Activated CD4-positive, alpha-beta memory T cell treated with anti-CD3 and anti-CD28 coated beads for 36 hours (primary cell): Measurements from ENCODE around the gene LRP3. TPM values are rescaled to one million over a fixed set of nuclear protein-coding genes. Genes with fewer than 3 reads are reported as not detected.
"Not testable (repeated sequence)": the region's sequence is repeated elsewhere in the genome, so short reads cannot be mapped to it uniquely, and the experiment has no call there.

Source experiments
- CTCF ChIA-PET: fragments of 350-600 bp; sonication (Branson Sonifier 250); formaldehyde crosslinking; loops from one replicate; lab custom pipeline; 2021; ENCODE audit warnings: antibody characterized with exemption, inconsistent platforms; lab: Charles Lee
- POLR2A ChIA-PET: fragments of 350-600 bp; sonication (Branson Sonifier 250); formaldehyde crosslinking; loops from one replicate; lab custom pipeline; 2021; ENCODE audit warnings: antibody characterized with exemption; lab: Charles Lee
- DNase-seq: peaks from one replicate; pipeline ENCODE4 v3.0.0-alpha.2; 2020
- H3K27ac Mint-ChIP-seq: one replicate; pipeline ENCODE4 v1.8.0; 2021; ENCODE audit warnings: mixed read lengths
- H3K27me3 Mint-ChIP-seq: one replicate; pipeline ENCODE4 v1.8.0; 2021; ENCODE audit warnings: mixed read lengths
- H3K36me3 Mint-ChIP-seq: one replicate; pipeline ENCODE4 v1.8.0; 2021; ENCODE audit warnings: mixed read lengths
- H3K4me1 Mint-ChIP-seq: one replicate; pipeline ENCODE4 v1.8.0; 2021; ENCODE audit warnings: low read depth, mixed read lengths
- H3K4me3 Mint-ChIP-seq: one replicate; pipeline ENCODE4 v1.8.0; 2021; ENCODE audit warnings: mild to moderate bottlenecking, mixed read lengths
- H3K9me3 Mint-ChIP-seq: one replicate; pipeline ENCODE4 v1.8.0; 2021; ENCODE audit warnings: mixed read lengths
- intact Hi-C: fragments of 100-400 bp; cut with micrococcal nuclease; formaldehyde crosslinking; loops from one replicate; pipeline ENCODE4 v1.15.1; 2023
- total RNA-seq, 2 experiments: library from RNA; stranded (reverse); gene quantifications; one replicate each; pipeline ENCODE4 v1.2.3, GENCODE V29; 2021

LRP3 gene
- total RNA-seq, 2 experiments from 2014 or later: 0.19 to 0.22 TPM

GRCh38 chr19:33211794-33212435, 17.8 kb downstream of the LRP3 start:
- intact Hi-C loops: no loop called here
- no peak for DNase-seq
- Mint-ChIP-seq H3K27ac (no peak overlapping the region), H3K4me1 (no peaks in the 10 kb centered on the region), H3K9me3 (no peaks in the 10 kb centered on the region), H3K4me3 (no peak overlapping the region), H3K27me3 (no peaks in the 10 kb centered on the region), H3K36me3 (no peaks in the 10 kb centered on the region)
- POLR2A ChIA-PET: no interaction called here
- CTCF ChIA-PET: no interaction called here

GRCh38 chr19:33212436-33213172, 18.5 kb downstream of the LRP3 start:
- Mint-ChIP-seq H3K4me1 (no peaks in the 10 kb centered on the region), H3K4me3 (no peak overlapping the region), H3K9me3 (no peaks in the 10 kb centered on the region), H3K27ac (no peak overlapping the region), H3K36me3 (no peaks in the 10 kb centered on the region), H3K27me3 (no peaks in the 10 kb centered on the region)
- intact Hi-C loops: no loop called here
- DNase-seq: no peak
- ChIA-PET POLR2A (no interaction called here), CTCF (no interaction called here)

GRCh38 chr19:33214596-33214995, 20.5 kb downstream of the LRP3 start:
- no peaks in the 10 kb centered on the region for H3K9me3 Mint-ChIP-seq
- CTCF ChIA-PET: interaction anchor here (0.9 kb wide), 1 partner anchor 191 kb away, joined by 3 read pairs; no protein-coding TSS in a partner anchor
- POLR2A ChIA-PET: no interaction called here
- no peak for DNase-seq
- H3K4me1 Mint-ChIP-seq: no peaks in the 10 kb centered on the region
- intact Hi-C loops: no loop called here
- H3K27ac Mint-ChIP-seq: no peak overlapping the region
- no peak overlapping the region for H3K4me3 Mint-ChIP-seq
- no peaks in the 10 kb centered on the region for H3K27me3 Mint-ChIP-seq
- H3K36me3 Mint-ChIP-seq: no peaks in the 10 kb centered on the region

- ChIA-PET CTCF (interaction anchor here (1.1 kb wide), 1 partner anchor 71 kb away, joined by 3 read pairs; no protein-coding TSS in a partner anchor), POLR2A (no interaction called here)
- no peak for DNase-seq
- Mint-ChIP-seq H3K4me3 (no peak overlapping the region), H3K27ac (no peak overlapping the region), H3K36me3 (no peaks in the 10 kb centered on the region), H3K4me1 (no peaks in the 10 kb centered on the region), H3K27me3 (no peaks in the 10 kb centered on the region), H3K9me3 (no peaks in the 10 kb centered on the region)
- intact Hi-C loops: no loop called here
Observed at GRCh38 chr19:33215438-33216197, 21.5 kb downstream of the LRP3 start.

GRCh38 chr19:33216198-33216830, 22.2 kb downstream of the LRP3 start:
- H3K4me1 Mint-ChIP-seq: no peaks in the 10 kb centered on the region
- H3K27me3 Mint-ChIP-seq: peaks cover 7% of the 10 kb centered on the region
- CTCF ChIA-PET: interaction anchor here (1.1 kb wide), 1 partner anchor 72 kb away, joined by 3 read pairs; no protein-coding TSS in a partner anchor
- H3K9me3 Mint-ChIP-seq: no peaks in the 10 kb centered on the region
- H3K4me3 Mint-ChIP-seq: no peak overlapping the region
- H3K36me3 Mint-ChIP-seq: no peaks in the 10 kb centered on the region
- no peak for DNase-seq
- no peak overlapping the region for H3K27ac Mint-ChIP-seq
- POLR2A ChIA-PET: interaction anchor here (0.7 kb wide), 1 partner anchor 20 kb away, joined by 3 read pairs; no protein-coding TSS in a partner anchor
- intact Hi-C loops: no loop called here

GRCh38 chr19:33217881-33218280, 23.8 kb downstream of the LRP3 start:
- POLR2A ChIA-PET: no interaction called here
- intact Hi-C loops: no loop called here
- CTCF ChIA-PET: interaction anchor here (0.6 kb wide), 1 partner anchor 123 kb away, joined by 3 read pairs; no protein-coding TSS in a partner anchor
- H3K27ac Mint-ChIP-seq: no peak overlapping the region
- DNase-seq: no peak
- H3K36me3 Mint-ChIP-seq: no peaks in the 10 kb centered on the region
- H3K9me3 Mint-ChIP-seq: no peaks in the 10 kb centered on the region
- H3K4me1 Mint-ChIP-seq: no peaks in the 10 kb centered on the region
- peaks cover 13% of the 10 kb centered on the region for H3K27me3 Mint-ChIP-seq
- H3K4me3 Mint-ChIP-seq: no peak overlapping the region

- Mint-ChIP-seq H3K36me3 (no peaks in the 10 kb centered on the region), H3K9me3 (no peaks in the 10 kb centered on the region)
Observed at GRCh38 chr19:33219261-33219815, 25.2 kb downstream of the LRP3 start.

GRCh38 chr19:33220115-33220514, 26.0 kb downstream of the LRP3 start:
- CTCF ChIA-PET: no interaction called here
- Mint-ChIP-seq H3K36me3 (no peaks in the 10 kb centered on the region), H3K4me3 (no peak overlapping the region), H3K27me3 (peaks cover 30% of the 10 kb centered on the region), H3K27ac (no peak overlapping the region), H3K4me1 (peaks cover 3% of the 10 kb centered on the region), H3K9me3 (no peaks in the 10 kb centered on the region)
- no peak for DNase-seq
- POLR2A ChIA-PET: no interaction called here
- intact Hi-C loops: no loop called here

More at GRCh38 chr19:33219261-33219815, 25.2 kb downstream of the LRP3 start:
- intact Hi-C loops: no loop called here
- Mint-ChIP-seq H3K27ac (no peak overlapping the region), H3K4me1 (no peaks in the 10 kb centered on the region), H3K27me3 (peaks cover 22% of the 10 kb centered on the region), H3K4me3 (no peak overlapping the region)
- no peak for DNase-seq
- ChIA-PET POLR2A (no interaction called here), CTCF (no interaction called here)

GRCh38 chr19:33220735-33221134, 26.6 kb downstream of the LRP3 start:
- ChIA-PET POLR2A (no interaction called here), CTCF (interaction anchor here (1.1 kb wide), 1 partner anchor 15 kb away, joined by 4 read pairs; no protein-coding TSS in a partner anchor)
- Mint-ChIP-seq H3K4me1 (peaks cover 3% of the 10 kb centered on the region), H3K9me3 (no peaks in the 10 kb centered on the region), H3K4me3 (no peak overlapping the region), H3K36me3 (no peaks in the 10 kb centered on the region), H3K27ac (no peak overlapping the region), H3K27me3 (peaks cover 30% of the 10 kb centered on the region)
- no peak for DNase-seq
- intact Hi-C loops: no loop called here

- H3K9me3 Mint-ChIP-seq: no peaks in the 10 kb centered on the region
- no peak overlapping the region for H3K4me3 Mint-ChIP-seq
- H3K4me1 Mint-ChIP-seq: peaks cover 8% of the 10 kb centered on the region
- POLR2A ChIA-PET: no interaction called here
- H3K36me3 Mint-ChIP-seq: no peaks in the 10 kb centered on the region
- H3K27ac Mint-ChIP-seq: no peak overlapping the region
- CTCF ChIA-PET: interaction anchor here (1.1 kb wide), 1 partner anchor 14 kb away, joined by 4 read pairs; no protein-coding TSS in a partner anchor
- DNase-seq: no peak
- H3K27me3 Mint-ChIP-seq: peaks cover 39% of the 10 kb centered on the region
- intact Hi-C loops: no loop called here
Observed at GRCh38 chr19:33221638-33222037, 27.5 kb downstream of the LRP3 start.

GRCh38 chr19:33222255-33222654, 28.1 kb downstream of the LRP3 start:
- H3K4me1 Mint-ChIP-seq, H3K27ac Mint-ChIP-seq, H3K4me3 Mint-ChIP-seq, DNase-seq, H3K36me3 Mint-ChIP-seq, POLR2A ChIA-PET, H3K9me3 Mint-ChIP-seq, CTCF ChIA-PET, intact Hi-C loops: not testable (repeated sequence)
- peaks cover 42% of the 10 kb centered on the region for H3K27me3 Mint-ChIP-seq
